Endothelial cell of umbilical vein (primary cell): ENCODE data around the gene SUCLG2. TPM values are rescaled to one million over a fixed set of nuclear protein-coding genes. Genes with fewer than 3 reads are reported as not detected.

ENCODE experiments used
- BruUV-seq: library from RNA; stranded (reverse); fragments of 400-500 nt; replicated peaks from 2 replicates; lab custom pipeline; 2021; lab: Mats Ljungman, UMichigan
- CTCF ChIA-PET: fragments of 300-600, 350-600 bp; sonication (Branson Sonifier 250); formaldehyde crosslinking; loops from one replicate; lab custom pipeline; 2021; ENCODE audit warnings: antibody characterized with exemption, inconsistent platforms; lab: Charles Lee
- POLR2A ChIA-PET: fragments of 300-600, 350-600 bp; sonication (Branson Sonifier 250); formaldehyde crosslinking; loops from one replicate; lab custom pipeline; 2021; ENCODE audit warnings: antibody characterized with exemption, inconsistent platforms; lab: Charles Lee
- DNase-seq: peaks from one replicate; pipeline ENCODE4 v3.0.0-alpha.2; 2011; ENCODE audit warnings: low read depth, low spot score
- FAIRE-seq: peaks from 2 replicates; lab custom pipeline; 2011; peaks lifted over from hg19 to GRCh38; lab: Jason Lieb, UNC
- H2AFZ ChIP-seq: 2 replicates; pipeline ENCODE4 v1.6.0; 2012; ENCODE audit warnings: low read depth, low read length, control low read depth, inconsistent platforms
- H3K27ac ChIP-seq: 2 replicates; pipeline ENCODE4 v1.5.1; 2011; ENCODE audit warnings: low read depth, mild to moderate bottlenecking, control low read depth, low read length, moderate library complexity; ENCODE audit not compliant: insufficient read depth
- H3K27me3 ChIP-seq, 2 experiments: 2 replicates each; pipeline versions ENCODE4 v1.6.0 to v1.6.1; 2011; ENCODE audit warnings: low read length in 2 of 2, mixed read lengths in 1 of 2; ENCODE audit not compliant: control insufficient read depth in 2 of 2, insufficient read depth in 2 of 2
- H3K36me3 ChIP-seq, 2 experiments: 2 replicates in 1 of 2; 3 replicates in 1 of 2; pipeline ENCODE4 v1.5.1; 2011; ENCODE audit warnings: low read length in 2 of 2, mild to moderate bottlenecking in 1 of 2, moderate library complexity in 1 of 2; ENCODE audit not compliant: control insufficient read depth in 2 of 2, insufficient read depth in 2 of 2; ENCODE audit errors: extremely low read depth in 1 of 2
- H3K4me1 ChIP-seq: 3 replicates; pipeline ENCODE4 v1.5.1; 2011; ENCODE audit warnings: mild to moderate bottlenecking, low read length; ENCODE audit not compliant: control insufficient read depth, insufficient read depth; ENCODE audit errors: extremely low read depth
- H3K4me2 ChIP-seq: 2 replicates; pipeline ENCODE4 v1.6.1; 2011; ENCODE audit warnings: low read length, control low read depth, mixed read lengths; ENCODE audit not compliant: insufficient read depth
- H3K4me3 ChIP-seq, 3 experiments: fragments of 200-600 bp in 1 of 3; sonication (generic), shearing (Covaris generic) in 1 of 3; replicated peaks in 1 of 3; 2 replicates each; pipeline ENCODE4 v1.5.1; 2011 to 2016; ENCODE audit warnings: control low read depth in 3 of 3, low read length in 3 of 3, mild to moderate bottlenecking in 2 of 3, inconsistent platforms in 1 of 3, low read depth in 1 of 3, moderate library complexity in 1 of 3; ENCODE audit not compliant: insufficient read depth in 1 of 3
- H3K79me2 ChIP-seq: 2 replicates; pipeline ENCODE4 v1.6.0; 2012; ENCODE audit warnings: low read length, inconsistent platforms; ENCODE audit not compliant: control insufficient read depth, insufficient read depth
- H3K9ac ChIP-seq: replicated peaks from 2 replicates; pipeline ENCODE3; 2011; ENCODE audit warnings: low read length, control low read depth; ENCODE audit not compliant: insufficient read depth; ENCODE audit errors: extremely low read depth
- H3K9me1 ChIP-seq: replicated peaks from 3 replicates; pipeline ENCODE4 v1.6.0; 2011; ENCODE audit warnings: mild to moderate bottlenecking, low read length; ENCODE audit not compliant: control insufficient read depth, insufficient read depth; ENCODE audit errors: extremely low read depth
- H3K9me3 ChIP-seq: replicated peaks from 2 replicates; pipeline ENCODE4 v1.5.1; 2012; ENCODE audit warnings: low read length, inconsistent platforms; ENCODE audit not compliant: control insufficient read depth, insufficient read depth
- H4K20me1 ChIP-seq: replicated peaks from 2 replicates; pipeline ENCODE3; 2011; ENCODE audit warnings: mild to moderate bottlenecking, low read length; ENCODE audit not compliant: control insufficient read depth, insufficient read depth; ENCODE audit errors: extremely low read depth
- CTCF ChIP-seq, 2 donors: IDR thresholded peaks; 1 replicate in 1 of 2; 2 replicates in 1 of 2; pipeline ENCODE4 v1.5.1; 2011; ENCODE audit warnings: low read length in 2 of 2, mild to moderate bottlenecking in 2 of 2, moderate library complexity in 2 of 2, control low read depth in 1 of 2, inconsistent platforms in 1 of 2, low read depth in 1 of 2; ENCODE audit not compliant: insufficient read depth in 1 of 2; ENCODE audit errors: extremely low read depth in 1 of 2
- FOS ChIP-seq: IDR thresholded peaks from 2 replicates; pipeline ENCODE4 v1.6.1; 2011; ENCODE audit warnings: mild to moderate bottlenecking, low read length, moderate library complexity, borderline replicate concordance; ENCODE audit not compliant: insufficient read depth
- GATA2 ChIP-seq: IDR thresholded peaks from 2 replicates; pipeline ENCODE4 v1.7.0; 2011; ENCODE audit warnings: low read depth, mild to moderate bottlenecking, moderate library complexity, mixed read lengths, low read length; ENCODE audit not compliant: insufficient read length, insufficient read depth
- JUN ChIP-seq: IDR thresholded peaks from 2 replicates; pipeline ENCODE4 v1.6.1; 2011; ENCODE audit warnings: borderline replicate concordance, low read depth; ENCODE audit not compliant: insufficient read length, insufficient read depth
- MAX ChIP-seq: IDR thresholded peaks from 2 replicates; pipeline ENCODE4 v1.6.1; 2011; ENCODE audit not compliant: insufficient read depth, insufficient read length
- MYC ChIP-seq: IDR thresholded peaks from one replicate; pipeline ENCODE4 v1.6.1; 2011; ENCODE audit warnings: mild to moderate bottlenecking, low read depth, low read length
- dilution Hi-C: fragments of 300-500 bp; cut with MboI; formaldehyde crosslinking; loops from one replicate; pipeline ENCODE4 v1.15.0; 2019; ENCODE audit warnings: low sequenced_read_pairs; ENCODE audit not compliant: extremely low pct_ligation_motif_present
- intact Hi-C: fragments of 100-400 bp; cut with micrococcal nuclease; formaldehyde crosslinking; loops from one replicate; pipeline ENCODE4 v1.10.0; 2022
- polyA plus RNA-seq, 4 experiments: library from polyadenylated mRNA; depleted of rRNA in 3 of 4; stranded (reverse) in 3 of 4; unstranded in 1 of 4; fragments of >200 nt; gene quantifications; 2 replicates each; pipeline versions ENCODE4 v1.2.1 to v1.2.3, GENCODE V29; 2011 to 2012; ENCODE audit warnings: missing spikeins in 1 of 4
- total RNA-seq: library from RNA; stranded (reverse); gene quantifications from 2 replicates; pipeline ENCODE4 v1.2.3, GENCODE V29; 2021

SUCLG2 gene
- total and polyA plus RNA-seq, 2 donors (not counting 3 experiments of a cell fraction or from before 2014, with no cell fraction given) = 8.1 to 38.3 TPM

GRCh38 chr3:67601919-67602608, 52.3 kb downstream of the SUCLG2 start:
- H3K27me3 ChIP-seq = no peaks in the 10 kb centered on the region
- H3K79me2 ChIP-seq = peaks cover 2% of the 10 kb centered on the region
- H3K9me3 ChIP-seq = no peaks in the 10 kb centered on the region
- H3K9ac ChIP-seq = no peak overlapping the region
- FAIRE-seq (no peak), DNase-seq (no peak)
- H3K4me1 ChIP-seq = peaks cover 3% of the 10 kb centered on the region
- H3K36me3 ChIP-seq = no peaks in the 10 kb centered on the region
- TF ChIP-seq MYC = no peak
- no peak for TF ChIP-seq JUN
- TF ChIP-seq CTCF (IDR thresholded peaks at IDR 0.05; ENCODE audit: extremely low read depth in 1 of 2, insufficient read depth in 1 of 2, low read depth in 1 of 2, low read length in 2 of 2) = no peak
- no peak for TF ChIP-seq MAX
- TF ChIP-seq GATA2 = no peak
- no peak for TF ChIP-seq FOS
- dilution Hi-C loops = no loop called here
- no peak overlapping the region for H3K4me3 ChIP-seq
- ChIA-PET POLR2A (no interaction called here), CTCF (interaction anchor here (0.9 to 1.3 kb wide), 3 partner anchors 35 to 488 kb away, joined by 3 read pairs; no protein-coding TSS in a partner anchor)
- peaks cover 4% of the 10 kb centered on the region for H3K9me1 ChIP-seq
- H4K20me1 ChIP-seq = no peaks in the 10 kb centered on the region
- H3K27ac ChIP-seq = no peak overlapping the region
- H3K4me2 ChIP-seq = no peak overlapping the region
- intact Hi-C loops = no loop called here
- BruUV-seq = no TSS peak
- no peak overlapping the region for H2AFZ ChIP-seq
